ENCODE data around the gene EIF3L. TPM values are rescaled to one million over a fixed set of nuclear protein-coding genes. Genes with fewer than 3 reads are reported as not detected.

The EIF3L gene
- total and polyA plus RNA-seq, 2 experiments from 2014 or later: 206 to 346 TPM

- TF ChIP-seq EZH2phosphoT487 (IDR thresholded peaks at IDR 0.05; ENCODE audit: insufficient read depth, low read depth): no peak
- no peak for TF ChIP-seq EZH2 (IDR thresholded peaks at IDR 0.05; ENCODE audit: insufficient read depth, poor library complexity, severe bottlenecking)
- peak overlapping the region; percentile 20 for H3K4me2 ChIP-seq (ENCODE audit: unreplicated experiment)
- H3F3A ChIP-seq (ENCODE audit: insufficient read depth): no peaks in the 10 kb centered on the region
- H2AFZ ChIP-seq: 0 out of 2 replicates have a peak overlapping the region, but pooled peaks have one; percentile 39
- 8 to 13% methylated on average over 63 to 109 of the region's 135 CpGs for WGBS, 2 experiments (ENCODE audit: low coverage in 1 of 2, low lambda C conversion rate in 2 of 2, missing lambda C conversion rate in 2 of 2)
- H3K9ac ChIP-seq: no peak overlapping the region
- no peaks in the 10 kb centered on the region for H3K36me3 ChIP-seq (ENCODE audit: low read depth)
- no peaks in the 10 kb centered on the region for H3K9me3 ChIP-seq (ENCODE audit: low read depth)
- H3K27me3 ChIP-seq (replicated peaks; ENCODE audit: insufficient read depth): no peaks in the 10 kb centered on the region
- peak; percentile 46 for DNase-seq
- in situ Hi-C loops (cut with MboI): no loop called here
- no peak overlapping the region for H3K27ac ChIP-seq
- H3K79me2 ChIP-seq (ENCODE audit: insufficient read depth): no peaks in the 10 kb centered on the region
- H4K20me1 ChIP-seq (ENCODE audit: insufficient read depth): no peaks in the 10 kb centered on the region
- H3K4me1 ChIP-seq (ENCODE audit: insufficient read depth): no peaks in the 10 kb centered on the region
- H3K4me3 ChIP-seq: peak overlapping the region; percentile 42
- H3K9me2 ChIP-seq (ENCODE audit: insufficient read depth): no peaks in the 10 kb centered on the region
Measured at GRCh38 chr22:37824674-37825641, 24.3 kb upstream of the EIF3L start.

GRCh38 chr22:37827056-37827455 lies 22.2 kb upstream of the EIF3L start:
- Histone ChIP-seq H3K9me2 (ENCODE audit: insufficient read depth) (no peaks in the 10 kb centered on the region), H3K9me3 (ENCODE audit: low read depth) (no peaks in the 10 kb centered on the region), H3K4me1 (ENCODE audit: insufficient read depth) (no peaks in the 10 kb centered on the region), H3K27ac (no peak overlapping the region), H3K9ac (no peak overlapping the region), H3K36me3 (ENCODE audit: low read depth) (peaks cover 5% of the 10 kb centered on the region; the same call in 1 of the 2 replicates), H3F3A (ENCODE audit: insufficient read depth) (no peaks in the 10 kb centered on the region), H2AFZ (no peak overlapping the region), H3K27me3 (replicated peaks; ENCODE audit: insufficient read depth) (no peaks in the 10 kb centered on the region), H3K4me2 (ENCODE audit: unreplicated experiment) (no peak overlapping the region), H3K4me3 (no peak overlapping the region), H3K79me2 (ENCODE audit: insufficient read depth) (no peaks in the 10 kb centered on the region), H4K20me1 (ENCODE audit: insufficient read depth) (no peaks in the 10 kb centered on the region)
- in situ Hi-C loops (cut with MboI): no loop called here
- DNase-seq: no peak
- WGBS, 2 experiments (ENCODE audit: low coverage in 1 of 2, low lambda C conversion rate in 2 of 2, missing lambda C conversion rate in 2 of 2): 33 to 38% methylated on average over 9 of the region's 9 CpGs
- TF ChIP-seq EZH2 (IDR thresholded peaks at IDR 0.05; ENCODE audit: insufficient read depth, poor library complexity, severe bottlenecking) (no peak), EZH2phosphoT487 (IDR thresholded peaks at IDR 0.05; ENCODE audit: insufficient read depth, low read depth) (no peak)

GRCh38 chr22:37830093-37830842 lies 19.0 kb upstream of the EIF3L start:
- DNase-seq: no peak
- Histone ChIP-seq H3K9me3 (ENCODE audit: low read depth) (no peaks in the 10 kb centered on the region), H2AFZ (no peak overlapping the region), H3F3A (ENCODE audit: insufficient read depth) (no peaks in the 10 kb centered on the region), H3K36me3 (ENCODE audit: low read depth) (peaks cover 17% of the 10 kb centered on the region; the same call in 1 of the 2 replicates), H3K9me2 (ENCODE audit: insufficient read depth) (no peaks in the 10 kb centered on the region), H3K4me1 (ENCODE audit: insufficient read depth) (no peaks in the 10 kb centered on the region), H3K4me2 (ENCODE audit: unreplicated experiment) (no peak overlapping the region), H3K9ac (no peak overlapping the region), H3K27me3 (replicated peaks; ENCODE audit: insufficient read depth) (no peaks in the 10 kb centered on the region), H3K4me3 (no peak overlapping the region), H4K20me1 (ENCODE audit: insufficient read depth) (no peaks in the 10 kb centered on the region), H3K79me2 (ENCODE audit: insufficient read depth) (no peaks in the 10 kb centered on the region), H3K27ac (no peak overlapping the region)
- in situ Hi-C loops (cut with MboI): no loop called here
- TF ChIP-seq EZH2phosphoT487 (IDR thresholded peaks at IDR 0.05; ENCODE audit: insufficient read depth, low read depth): no peak
- no peak for TF ChIP-seq EZH2 (IDR thresholded peaks at IDR 0.05; ENCODE audit: insufficient read depth, poor library complexity, severe bottlenecking)
- 90 to 97% methylated on average over 11 to 14 of the region's 14 CpGs for WGBS, 2 experiments (ENCODE audit: low coverage in 1 of 2, low lambda C conversion rate in 2 of 2, missing lambda C conversion rate in 2 of 2)

- no peaks in the 10 kb centered on the region for H3F3A ChIP-seq (ENCODE audit: insufficient read depth)
- H3K9me3 ChIP-seq (ENCODE audit: low read depth): no peaks in the 10 kb centered on the region
- in situ Hi-C loops (cut with MboI): no loop called here
- no peak overlapping the region for H3K4me3 ChIP-seq
- TF ChIP-seq EZH2 (IDR thresholded peaks at IDR 0.05; ENCODE audit: insufficient read depth, poor library complexity, severe bottlenecking): no peak
- no peak for TF ChIP-seq EZH2phosphoT487 (IDR thresholded peaks at IDR 0.05; ENCODE audit: insufficient read depth, low read depth)
- H3K79me2 ChIP-seq (ENCODE audit: insufficient read depth): no peaks in the 10 kb centered on the region
- no peak overlapping the region for H3K9ac ChIP-seq
- no peaks in the 10 kb centered on the region for H3K27me3 ChIP-seq (replicated peaks; ENCODE audit: insufficient read depth)
- H3K27ac ChIP-seq: no peak overlapping the region
- no peaks in the 10 kb centered on the region for H4K20me1 ChIP-seq (ENCODE audit: insufficient read depth)
- H3K36me3 ChIP-seq (ENCODE audit: low read depth): peaks cover 17% of the 10 kb centered on the region; the same call in 1 of the 2 replicates
- DNase-seq: no peak
- H2AFZ ChIP-seq: no peak overlapping the region
- no peaks in the 10 kb centered on the region for H3K4me1 ChIP-seq (ENCODE audit: insufficient read depth)
- no peaks in the 10 kb centered on the region for H3K9me2 ChIP-seq (ENCODE audit: insufficient read depth)
- no peak overlapping the region for H3K4me2 ChIP-seq (ENCODE audit: unreplicated experiment)
- 93 to 95% methylated on average over 11 of the region's 11 CpGs for WGBS, 2 experiments (ENCODE audit: low coverage in 1 of 2, low lambda C conversion rate in 2 of 2, missing lambda C conversion rate in 2 of 2)
Measured at GRCh38 chr22:37831472-37831871, 17.7 kb upstream of the EIF3L start.

All from GM23248 (cell line).